HCT116 (cell line): ENCODE results near the gene TOMM40. TPM values are rescaled to one million over a fixed set of nuclear protein-coding genes. Genes with fewer than 3 reads are reported as not detected.

Experiments
- ATAC-seq: fragments of 200-7000 bp; cut with Tn5 transposase; 2 replicates; pipeline ENCODE4 v1.9.1; 2020; ENCODE audit warnings: mild to moderate bottlenecking, moderate library complexity
- BruUV-seq: library from RNA; stranded (reverse); fragments of 400-500 nt; replicated peaks from 2 replicates; lab custom pipeline; 2021; lab: Mats Ljungman, UMichigan
- CTCF ChIA-PET: fragments of 300-600 bp; sonication (Branson Sonifier 250); formaldehyde crosslinking; loops from one replicate; lab custom pipeline; 2021; ENCODE audit warnings: antibody characterized with exemption; lab: Charles Lee
- POLR2A ChIA-PET: fragments of 300-600, 350-600 bp; sonication (Branson Sonifier 250); formaldehyde crosslinking; loops from one replicate; lab custom pipeline; 2021; ENCODE audit warnings: antibody characterized with exemption; lab: Charles Lee
- RAD21 ChIA-PET, 2 experiments: fragments of 300-600 bp; sonication (Branson Sonifier 250); formaldehyde crosslinking; loops; one replicate each; lab custom pipeline; 2023; ENCODE audit warnings: low total read pairs in 2 of 2; ENCODE audit not compliant: uncharacterized antibody in 2 of 2, unreplicated experiment in 2 of 2, low non-redundant PET in 1 of 2; lab: Charles Lee
- DNase-seq: peaks from one replicate; pipeline ENCODE4 v3.0.0-alpha.2; 2010; ENCODE audit warnings: low read depth, low spot score
- H2AFZ ChIP-seq: fragments of 200-600 bp; shearing (Covaris generic), sonication (generic); 2 replicates; pipeline ENCODE4 v1.6.1; 2017; ENCODE audit warnings: low read depth, mixed run types, mixed read lengths, antibody characterized with exemption, low read length; ENCODE audit not compliant: poor library complexity, severe bottlenecking
- H3K27ac ChIP-seq: 2 replicates; pipeline ENCODE4 v1.5.1; 2012; ENCODE audit warnings: low read depth, low read length
- H3K27me3 ChIP-seq: fragments of 200-600 bp; sonication (generic); 2 replicates; pipeline ENCODE4 v1.6.1; 2016; ENCODE audit warnings: mixed run types, low read length, mixed read lengths; ENCODE audit not compliant: insufficient read depth
- H3K36me3 ChIP-seq, 2 experiments: fragments of 200-500 bp in 1 of 2; fragments of 200-600 bp in 1 of 2; sonication (Bioruptor generic) in 1 of 2; sonication (generic) in 1 of 2; 2 replicates each; pipeline versions ENCODE4 v1.5.1 to v1.6.1; 2014 to 2016; ENCODE audit warnings: low read length in 2 of 2, inconsistent platforms in 1 of 2, mixed read lengths in 1 of 2, mixed run types in 1 of 2; ENCODE audit not compliant: insufficient read depth in 2 of 2, control insufficient read depth in 1 of 2
- H3K4me1 ChIP-seq, 2 experiments: fragments of 200-600 bp in 1 of 2; sonication (generic) in 1 of 2; 2 replicates each; pipeline versions ENCODE4 v1.5.1 to v1.6.1; 2012 to 2017; ENCODE audit warnings: low read length in 2 of 2, inconsistent platforms in 1 of 2, mild to moderate bottlenecking in 1 of 2, mixed read lengths in 1 of 2, mixed run types in 1 of 2, moderate library complexity in 1 of 2; ENCODE audit not compliant: insufficient read depth in 2 of 2, control insufficient read depth in 1 of 2
- H3K4me2 ChIP-seq: fragments of 200-600 bp; sonication (generic); 2 replicates; pipeline ENCODE4 v1.6.1; 2017; ENCODE audit warnings: mixed run types, low read length, mixed read lengths
- H3K4me3 ChIP-seq, 2 experiments: fragments of 200-600 bp in 1 of 2; sonication (generic) in 1 of 2; replicated peaks in 1 of 2; 2 replicates each; pipeline ENCODE4 v1.5.1; 2011 to 2016; ENCODE audit warnings: low read length in 2 of 2, control low read depth in 1 of 2, low read depth in 1 of 2, mild to moderate bottlenecking in 1 of 2, mixed read lengths in 1 of 2, mixed run types in 1 of 2
- H3K79me2 ChIP-seq: fragments of 200-600 bp; sonication (generic); 2 replicates; pipeline ENCODE4 v1.6.1; 2017; ENCODE audit warnings: mild to moderate bottlenecking, mixed run types, low read length, moderate library complexity, mixed read lengths; ENCODE audit not compliant: insufficient read depth
- H3K9ac ChIP-seq: fragments of 200-600 bp; sonication (generic); 2 replicates; pipeline ENCODE4 v1.6.1; 2016; ENCODE audit warnings: low read length, mixed read lengths
- H3K9me2 ChIP-seq: fragments of 200-600 bp; sonication (generic), shearing (Covaris generic); 2 replicates; pipeline ENCODE4 v1.6.1; 2017; ENCODE audit warnings: mixed run types, mild to moderate bottlenecking, moderate library complexity; ENCODE audit not compliant: insufficient read depth
- H3K9me3 ChIP-seq, 2 experiments: fragments of 200-500 bp in 1 of 2; fragments of 200-600 bp in 1 of 2; sonication (Bioruptor generic) in 1 of 2; sonication (generic) in 1 of 2; 2 replicates each; pipeline ENCODE4 v1.6.1; 2014 to 2017; ENCODE audit warnings: low read length in 2 of 2, mixed read lengths in 2 of 2, inconsistent platforms in 1 of 2, low read depth in 1 of 2, mild to moderate bottlenecking in 1 of 2, mixed run types in 1 of 2, moderate library complexity in 1 of 2; ENCODE audit not compliant: control insufficient read depth in 1 of 2, insufficient read depth in 1 of 2
- H4K20me1 ChIP-seq: fragments of 200-600 bp; sonication (generic), shearing (Covaris generic); 2 replicates; pipeline ENCODE4 v1.6.1; 2017; ENCODE audit warnings: mixed run types, mild to moderate bottlenecking, moderate library complexity; ENCODE audit not compliant: insufficient read depth
- CEBPB ChIP-seq: IDR thresholded peaks from 2 replicates; pipeline ENCODE4 v1.6.1; 2012; ENCODE audit warnings: low read depth
- ELF1 ChIP-seq: IDR thresholded peaks from 2 replicates; pipeline ENCODE4 v1.6.1; 2012; ENCODE audit warnings: low read depth, borderline replicate concordance
- EZH2 ChIP-seq: fragments of 200-600 bp; sonication (generic); IDR thresholded peaks from 2 replicates; pipeline ENCODE4 v1.6.1; 2017; ENCODE audit warnings: antibody characterized with exemption, mixed run types
- POLR2A ChIP-seq: IDR thresholded peaks from 2 replicates; pipeline ENCODE4 v1.7.0; 2011; ENCODE audit warnings: borderline replicate concordance; ENCODE audit not compliant: insufficient read depth, insufficient read length; ENCODE audit errors: extremely low read depth
- POLR2AphosphoS5 ChIP-seq: IDR thresholded peaks from 2 replicates; pipeline ENCODE4 v1.6.1; 2011; ENCODE audit warnings: mild to moderate bottlenecking, low read depth, low read length, moderate library complexity
- RAD21 ChIP-seq: IDR thresholded peaks from 2 replicates; pipeline ENCODE4 v1.6.1; 2012; ENCODE audit warnings: low read depth, mild to moderate bottlenecking
- SP1 ChIP-seq: IDR thresholded peaks from 2 replicates; pipeline ENCODE4 v1.6.1; 2012; ENCODE audit warnings: low read depth
- SRF ChIP-seq: IDR thresholded peaks from 2 replicates; pipeline ENCODE4 v1.6.1; 2012; ENCODE audit warnings: low read depth
- YY1 ChIP-seq: IDR thresholded peaks from 2 replicates; pipeline ENCODE4 v1.6.1; 2011; ENCODE audit warnings: low read length, low read depth, moderate library complexity, mild to moderate bottlenecking; ENCODE audit not compliant: insufficient replicate concordance; ENCODE audit errors: extremely low read depth
- ZFX ChIP-seq: fragments of 450-650 bp; IDR thresholded peaks from 2 replicates; pipeline ENCODE4 v1.6.1; 2017
- ZNF274 ChIP-seq: fragments of 200-500 bp; sonication (Bioruptor generic); IDR thresholded peaks from 2 replicates; pipeline ENCODE4 v1.6.1; 2014; ENCODE audit warnings: mild to moderate bottlenecking, low read depth, low read length, inconsistent platforms
- intact Hi-C: fragments of 100-400 bp; cut with micrococcal nuclease; formaldehyde crosslinking; loops from 2 replicates; pipeline ENCODE4 v1.10.0; 2022
- total RNA-seq: library from RNA; stranded (reverse); gene quantifications from one replicate; pipeline ENCODE4 v1.2.1, GENCODE V29; 2021; ENCODE audit not compliant: unreplicated experiment
- TF ChIP-seq, protein P1 (sequence below), 3 experiments: fragments of 200-600 bp in 1 of 3; sonication (generic) in 1 of 3; IDR thresholded peaks in 2 of 3; conservative IDR thresholded peaks in 1 of 3; 2 replicates each; pipeline ENCODE4 v1.5.1; 2012 to 2017; ENCODE audit warnings: low read depth in 2 of 3, low read length in 2 of 3, antibody characterized with exemption in 1 of 3, borderline replicate concordance in 1 of 3, control low read depth in 1 of 3, mild to moderate bottlenecking in 1 of 3, mixed read lengths in 1 of 3, mixed run types in 1 of 3, moderate library complexity in 1 of 3; ENCODE audit not compliant: insufficient read depth in 1 of 3
- TF ChIP-seq, protein P2 (sequence below): IDR thresholded peaks from 2 replicates; pipeline ENCODE4 v1.6.1; 2011; ENCODE audit warnings: mild to moderate bottlenecking, low read length, moderate library complexity; ENCODE audit not compliant: insufficient replicate concordance; ENCODE audit errors: extremely low read depth

The TOMM40 gene
- total RNA-seq, 1 experiment from 2014 or later = 178 TPM

DNA sequence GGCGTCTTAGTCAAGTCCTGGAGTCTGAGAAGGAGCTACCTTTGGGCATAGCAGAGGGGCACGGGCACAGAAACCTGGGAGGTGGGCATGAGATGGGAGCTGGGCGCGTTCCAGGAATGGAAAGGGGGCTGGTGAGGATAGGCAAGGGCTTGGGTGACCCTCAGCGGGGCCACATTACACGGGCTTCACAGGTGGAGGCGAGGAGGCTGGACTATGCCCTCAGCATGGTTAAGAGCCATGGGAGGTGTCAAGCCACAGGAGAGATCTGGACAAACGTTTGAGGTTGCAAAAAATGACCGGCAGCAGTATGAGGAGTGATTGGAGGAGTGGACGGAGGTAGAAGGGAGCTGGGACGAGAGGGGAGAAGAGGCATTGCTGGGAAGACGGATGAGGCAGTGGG is 23.5 kb upstream of the TOMM40 start:
- Histone ChIP-seq H4K20me1 (no peaks in the 10 kb centered on the region), H3K4me3 (no peak overlapping the region), H3K9me3 (no peaks in the 10 kb centered on the region), H2AFZ (no peak overlapping the region), H3K79me2 (peaks cover 11% of the 10 kb centered on the region), H3K4me2 (peak overlapping the region; percentile 25), H3K27ac (0 out of 2 replicates have a peak overlapping the region, but pooled peaks have one; percentile 17), H3K4me1 (peaks cover 17 to 36% of the 10 kb centered on the region in 2 experiments), H3K9ac (no peak overlapping the region), H3K9me2 (no peaks in the 10 kb centered on the region), H3K27me3 (no peaks in the 10 kb centered on the region), H3K36me3 (peaks cover 13 to 15% of the 10 kb centered on the region in 2 experiments; a peak in 3 of 4 replicates)
- ChIA-PET RAD21 (no interaction called here), CTCF (no interaction called here), POLR2A (interaction anchor here (1.2 kb wide), 1 partner anchor 144 kb away, joined by 3 read pairs; no protein-coding TSS in a partner anchor)
- intact Hi-C loops = no loop called here
- ATAC-seq (no peak), DNase-seq (no peak)
- no TSS peak for BruUV-seq
- TF ChIP-seq ZNF274 = no peak

DNA sequence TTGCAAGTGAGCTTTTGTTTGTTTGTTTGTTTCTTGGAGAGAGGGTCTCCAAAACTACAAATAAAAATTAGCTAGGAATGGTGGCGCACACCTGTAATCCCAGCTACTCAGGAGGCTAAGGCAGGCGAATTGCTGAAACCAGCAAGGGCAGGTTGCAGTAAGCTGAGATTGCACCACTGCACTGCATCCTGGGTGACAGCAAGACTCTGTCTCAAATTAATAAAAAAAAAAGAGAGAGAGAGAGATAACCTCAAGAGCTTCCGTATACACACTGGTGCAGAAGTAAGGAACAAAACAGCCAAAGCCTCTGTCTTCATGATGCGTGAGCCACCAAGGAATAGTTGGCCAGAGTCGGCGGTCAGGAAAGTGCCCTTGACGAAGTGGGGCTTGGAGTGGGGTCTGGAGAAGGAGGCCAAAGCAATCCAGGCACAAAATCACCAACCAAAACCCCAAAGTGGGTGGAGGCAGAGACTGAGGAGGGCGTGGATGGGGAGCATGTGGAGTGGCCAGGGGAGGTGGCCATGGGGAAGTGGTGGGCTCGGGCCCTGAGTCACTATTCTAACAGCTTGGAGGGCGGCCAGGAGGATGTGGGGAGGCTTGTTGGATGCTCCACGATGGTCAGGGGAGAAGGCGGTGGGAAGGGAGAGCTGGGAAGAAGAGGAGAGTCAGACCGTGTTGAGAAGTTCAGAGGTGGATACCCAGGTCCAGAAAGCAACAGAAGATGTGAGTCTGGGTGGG is 21.2 kb upstream of the TOMM40 start:
- H3K9me2 ChIP-seq = no peaks in the 10 kb centered on the region
- DNase-seq (no peak), ATAC-seq (no peak)
- H3K4me3 ChIP-seq = no peak overlapping the region
- no peak overlapping the region for H2AFZ ChIP-seq
- peaks cover 33% of the 10 kb centered on the region in 2 experiments for H3K36me3 ChIP-seq
- no peak overlapping the region for H3K27ac ChIP-seq
- no peaks in the 10 kb centered on the region for H4K20me1 ChIP-seq
- H3K79me2 ChIP-seq = peaks cover 2% of the 10 kb centered on the region; the same call in 1 of the 2 replicates
- H3K27me3 ChIP-seq = no peaks in the 10 kb centered on the region
- ChIA-PET POLR2A (no interaction called here), CTCF (no interaction called here), RAD21 (interaction anchor here in 1 of 2 experiments (0.7 kb wide), 1 partner anchor 27 kb away, joined by 3 read pairs; no protein-coding TSS in a partner anchor)
- intact Hi-C loops = no loop called here
- no peak overlapping the region for H3K9ac ChIP-seq
- H3K4me2 ChIP-seq = no peak overlapping the region
- no TSS peak for BruUV-seq
- H3K9me3 ChIP-seq = no peaks in the 10 kb centered on the region
- peaks cover 17 to 36% of the 10 kb centered on the region in 2 experiments for H3K4me1 ChIP-seq
- TF ChIP-seq POLR2A (no peak), SP1 (no peak), ELF1 (no peak), RAD21 (no peak), YY1 (no peak), EZH2 (no peak), POLR2AphosphoS5 (no peak), CEBPB (no peak), SRF (no peak), ZFX (no peak)
- TF ChIP-seq, protein P1, sequence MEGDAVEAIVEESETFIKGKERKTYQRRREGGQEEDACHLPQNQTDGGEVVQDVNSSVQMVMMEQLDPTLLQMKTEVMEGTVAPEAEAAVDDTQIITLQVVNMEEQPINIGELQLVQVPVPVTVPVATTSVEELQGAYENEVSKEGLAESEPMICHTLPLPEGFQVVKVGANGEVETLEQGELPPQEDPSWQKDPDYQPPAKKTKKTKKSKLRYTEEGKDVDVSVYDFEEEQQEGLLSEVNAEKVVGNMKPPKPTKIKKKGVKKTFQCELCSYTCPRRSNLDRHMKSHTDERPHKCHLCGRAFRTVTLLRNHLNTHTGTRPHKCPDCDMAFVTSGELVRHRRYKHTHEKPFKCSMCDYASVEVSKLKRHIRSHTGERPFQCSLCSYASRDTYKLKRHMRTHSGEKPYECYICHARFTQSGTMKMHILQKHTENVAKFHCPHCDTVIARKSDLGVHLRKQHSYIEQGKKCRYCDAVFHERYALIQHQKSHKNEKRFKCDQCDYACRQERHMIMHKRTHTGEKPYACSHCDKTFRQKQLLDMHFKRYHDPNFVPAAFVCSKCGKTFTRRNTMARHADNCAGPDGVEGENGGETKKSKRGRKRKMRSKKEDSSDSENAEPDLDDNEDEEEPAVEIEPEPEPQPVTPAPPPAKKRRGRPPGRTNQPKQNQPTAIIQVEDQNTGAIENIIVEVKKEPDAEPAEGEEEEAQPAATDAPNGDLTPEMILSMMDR (IDR thresholded peaks at IDR 0.05 in 2 of 3, conservative IDR thresholded peaks at IDR 0.05 in 1 of 3; ENCODE audit: borderline replicate concordance in 1 of 3, insufficient read depth in 1 of 3, low read depth in 2 of 3, low read length in 2 of 3) = no peak
- TF ChIP-seq, protein P2, sequence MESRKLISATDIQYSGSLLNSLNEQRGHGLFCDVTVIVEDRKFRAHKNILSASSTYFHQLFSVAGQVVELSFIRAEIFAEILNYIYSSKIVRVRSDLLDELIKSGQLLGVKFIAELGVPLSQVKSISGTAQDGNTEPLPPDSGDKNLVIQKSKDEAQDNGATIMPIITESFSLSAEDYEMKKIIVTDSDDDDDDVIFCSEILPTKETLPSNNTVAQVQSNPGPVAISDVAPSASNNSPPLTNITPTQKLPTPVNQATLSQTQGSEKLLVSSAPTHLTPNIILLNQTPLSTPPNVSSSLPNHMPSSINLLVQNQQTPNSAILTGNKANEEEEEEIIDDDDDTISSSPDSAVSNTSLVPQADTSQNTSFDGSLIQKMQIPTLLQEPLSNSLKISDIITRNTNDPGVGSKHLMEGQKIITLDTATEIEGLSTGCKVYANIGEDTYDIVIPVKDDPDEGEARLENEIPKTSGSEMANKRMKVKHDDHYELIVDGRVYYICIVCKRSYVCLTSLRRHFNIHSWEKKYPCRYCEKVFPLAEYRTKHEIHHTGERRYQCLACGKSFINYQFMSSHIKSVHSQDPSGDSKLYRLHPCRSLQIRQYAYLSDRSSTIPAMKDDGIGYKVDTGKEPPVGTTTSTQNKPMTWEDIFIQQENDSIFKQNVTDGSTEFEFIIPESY = no peak
